ENCODE measurements around the gene ANO1.
"Not testable (repeated sequence)": the region's sequence is repeated elsewhere in the genome, so short reads cannot be mapped to it uniquely, and the experiment has no call there.

- TF ChIP-seq, protein P1, sequence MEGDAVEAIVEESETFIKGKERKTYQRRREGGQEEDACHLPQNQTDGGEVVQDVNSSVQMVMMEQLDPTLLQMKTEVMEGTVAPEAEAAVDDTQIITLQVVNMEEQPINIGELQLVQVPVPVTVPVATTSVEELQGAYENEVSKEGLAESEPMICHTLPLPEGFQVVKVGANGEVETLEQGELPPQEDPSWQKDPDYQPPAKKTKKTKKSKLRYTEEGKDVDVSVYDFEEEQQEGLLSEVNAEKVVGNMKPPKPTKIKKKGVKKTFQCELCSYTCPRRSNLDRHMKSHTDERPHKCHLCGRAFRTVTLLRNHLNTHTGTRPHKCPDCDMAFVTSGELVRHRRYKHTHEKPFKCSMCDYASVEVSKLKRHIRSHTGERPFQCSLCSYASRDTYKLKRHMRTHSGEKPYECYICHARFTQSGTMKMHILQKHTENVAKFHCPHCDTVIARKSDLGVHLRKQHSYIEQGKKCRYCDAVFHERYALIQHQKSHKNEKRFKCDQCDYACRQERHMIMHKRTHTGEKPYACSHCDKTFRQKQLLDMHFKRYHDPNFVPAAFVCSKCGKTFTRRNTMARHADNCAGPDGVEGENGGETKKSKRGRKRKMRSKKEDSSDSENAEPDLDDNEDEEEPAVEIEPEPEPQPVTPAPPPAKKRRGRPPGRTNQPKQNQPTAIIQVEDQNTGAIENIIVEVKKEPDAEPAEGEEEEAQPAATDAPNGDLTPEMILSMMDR (IDR thresholded peaks at IDR 0.05) = not testable (repeated sequence)
- not testable (repeated sequence) for TF ChIP-seq POLR2A (IDR thresholded peaks at IDR 0.05)
These were observed 139.3 kb downstream of the ANO1 start for GRCh38 chr11:70217388-70217787.

Data from Peyer's patch (tissue), 4 donors.